GM18511 (cell line): ENCODE data around the gene IL1RAPL2.
"Not testable (repeated sequence)": the region's sequence is repeated elsewhere in the genome, so short reads cannot be mapped to it uniquely, and the experiment has no call there.

Experiments
- ATAC-seq: cut with Tn5 transposase; IDR thresholded peaks from one replicate; pipeline ENCODE4 v1.9.1; 2021; ENCODE audit warnings: mild to moderate bottlenecking, moderate library complexity; ENCODE audit not compliant: unreplicated experiment

Gene IL1RAPL2

DNA sequence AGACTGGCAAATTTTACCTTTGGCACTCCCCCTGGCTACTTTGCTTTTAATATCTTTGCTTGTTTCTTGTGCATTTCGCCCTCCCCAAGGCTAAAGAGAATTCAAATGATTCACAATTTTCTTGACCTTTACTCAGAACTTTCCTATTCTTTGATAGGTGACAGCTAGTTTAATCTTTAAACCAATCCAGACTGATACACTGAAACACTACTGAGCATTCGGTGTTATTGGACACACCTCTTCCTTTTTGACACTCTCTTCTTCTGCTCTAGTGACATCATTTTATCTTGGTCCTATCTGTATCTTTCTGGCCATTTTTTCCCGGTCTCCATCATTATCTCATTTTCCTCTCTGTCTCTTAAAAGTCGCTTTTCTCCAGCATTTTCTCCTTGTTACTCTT is 103.1 kb downstream of the IL1RAPL2 start:
- ATAC-seq, result no peak

DNA sequence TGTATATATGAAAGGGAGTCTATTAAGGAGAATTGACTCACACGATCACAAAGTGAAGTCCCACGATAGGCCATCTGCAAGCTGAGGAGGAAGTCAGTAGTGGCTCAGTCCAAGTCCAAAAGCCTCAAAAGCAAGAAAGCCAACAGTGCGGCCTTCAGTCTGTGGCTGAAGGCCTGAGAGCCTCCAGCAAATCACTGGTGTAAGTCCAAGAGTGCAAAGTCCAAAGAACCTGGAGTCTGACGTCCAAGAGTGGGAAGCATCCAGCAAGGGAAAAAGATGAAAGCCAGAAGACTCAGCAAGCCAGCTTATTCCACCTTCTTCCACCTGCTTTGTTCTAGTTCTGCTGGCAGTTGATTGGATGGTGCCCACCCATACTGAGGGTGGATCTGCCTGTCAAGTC is 104.1 kb downstream of the IL1RAPL2 start:
- no peak for ATAC-seq

DNA sequence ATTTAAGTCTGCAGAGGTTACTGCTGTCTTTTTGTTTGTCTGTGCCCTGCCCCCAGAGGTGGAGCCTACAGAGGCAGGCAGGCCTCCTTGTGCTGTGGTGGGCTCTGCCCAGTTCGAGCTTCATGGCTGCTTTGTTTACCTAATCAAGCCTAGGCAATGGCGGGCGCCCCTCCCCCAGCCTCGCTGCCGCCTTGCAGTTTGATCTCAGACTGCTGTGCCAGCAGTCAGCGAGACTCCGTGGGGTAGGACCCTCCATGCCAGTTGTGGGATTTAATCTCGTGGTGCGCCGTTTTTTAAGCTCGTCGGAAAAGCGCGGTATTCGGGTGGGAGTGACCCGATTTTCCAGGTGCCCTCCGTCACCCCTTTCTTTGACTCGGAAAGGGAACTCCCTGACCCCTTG is 111.5 kb downstream of the IL1RAPL2 start:
- not testable (repeated sequence) for ATAC-seq

DNA sequence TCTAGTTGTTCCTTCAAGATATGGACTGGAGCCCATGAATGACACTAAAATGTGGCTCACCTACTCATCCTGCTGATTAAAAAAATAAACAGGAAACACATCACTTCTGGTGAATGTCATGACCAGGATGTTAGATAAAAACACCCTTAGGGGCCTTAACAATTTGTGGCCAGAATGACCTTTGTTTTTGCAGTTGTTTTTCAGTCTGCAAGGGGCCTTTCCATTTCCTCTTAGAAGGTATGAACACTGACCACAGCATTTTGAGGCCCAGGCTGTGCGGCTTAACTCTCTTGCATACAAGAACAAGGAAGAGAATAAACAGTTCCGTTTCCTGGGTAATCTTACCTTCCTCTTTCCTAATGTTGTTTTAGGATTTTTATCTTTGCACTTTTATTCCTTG is 113.2 kb downstream of the IL1RAPL2 start:
- ATAC-seq, result no peak

DNA sequence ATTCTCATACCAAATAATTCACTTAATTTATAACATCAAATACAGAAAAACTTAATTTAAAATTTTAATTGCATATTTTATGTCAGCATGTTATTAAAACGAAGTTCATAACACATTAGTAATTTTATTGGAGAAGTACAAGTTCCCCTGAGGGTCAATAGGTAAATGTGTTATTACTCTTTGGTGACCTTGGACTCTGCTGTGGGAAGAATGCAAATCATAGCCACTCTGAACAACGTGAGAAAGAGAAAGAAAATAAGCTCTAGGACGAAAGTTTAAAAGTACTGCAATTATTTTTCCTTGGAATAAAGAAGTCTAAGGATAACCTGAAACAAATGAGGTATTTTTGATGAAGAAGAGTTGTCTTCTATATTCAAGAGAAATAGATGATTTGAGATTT is 115.2 kb downstream of the IL1RAPL2 start:
- ATAC-seq, result no peak

DNA sequence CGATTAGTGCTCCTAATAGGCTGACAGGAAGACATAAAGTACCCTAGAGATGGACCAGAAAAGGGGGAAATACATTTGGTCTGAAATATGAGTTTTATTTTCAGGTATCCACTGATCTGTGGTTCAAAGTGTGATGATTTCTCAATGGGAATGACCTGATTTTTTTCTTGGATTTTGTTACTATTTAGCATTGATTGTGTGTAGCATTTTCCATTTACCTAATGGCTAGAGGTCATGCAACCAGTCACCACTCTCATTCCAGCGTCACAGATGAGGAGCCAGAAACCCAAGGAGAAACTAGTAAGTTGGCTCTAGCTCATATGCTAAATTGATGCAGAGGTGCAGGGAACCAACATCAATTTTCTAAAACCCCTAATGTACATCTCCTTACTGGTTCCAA is 118.1 kb downstream of the IL1RAPL2 start:
- no peak for ATAC-seq

DNA sequence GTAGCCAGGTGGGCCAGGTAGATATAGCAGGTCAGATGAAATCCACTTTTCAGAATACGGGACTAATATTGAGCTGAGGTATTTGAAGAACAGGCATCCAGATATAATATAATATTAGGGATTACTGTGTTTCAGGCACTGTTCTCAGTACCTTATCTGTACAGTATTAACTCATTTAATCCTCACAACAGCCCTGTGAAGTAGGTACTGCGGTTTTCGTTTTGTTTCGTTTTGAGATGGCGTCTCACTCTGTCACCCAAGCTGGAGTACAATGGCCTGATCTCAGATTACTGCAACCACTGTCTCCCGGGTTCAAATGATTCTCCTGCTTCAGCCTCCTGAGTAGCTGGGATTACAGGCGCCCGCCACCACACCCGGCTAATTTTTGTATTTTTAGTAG is 129.6 kb downstream of the IL1RAPL2 start:
- peak; percentile 55 for ATAC-seq

DNA sequence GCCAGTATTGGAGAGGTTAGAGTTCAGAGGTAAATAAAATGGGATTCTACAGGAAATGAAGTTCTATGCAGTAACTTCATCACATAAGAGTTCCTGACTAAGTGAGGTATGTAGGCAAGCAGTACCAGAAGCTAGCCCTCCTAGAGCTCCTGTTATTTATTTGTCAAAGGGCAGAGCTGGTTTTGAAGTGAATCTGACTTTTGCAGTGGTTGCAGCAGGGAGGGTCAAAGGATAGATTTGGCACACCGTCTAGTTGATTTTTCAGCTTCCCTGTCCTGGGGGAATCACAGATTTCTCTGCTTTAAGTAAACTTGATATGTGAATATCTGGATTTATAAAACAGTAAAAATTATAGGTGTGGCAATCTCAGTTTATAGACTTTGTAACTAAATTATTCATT is 130.7 kb downstream of the IL1RAPL2 start:
- no peak for ATAC-seq

DNA sequence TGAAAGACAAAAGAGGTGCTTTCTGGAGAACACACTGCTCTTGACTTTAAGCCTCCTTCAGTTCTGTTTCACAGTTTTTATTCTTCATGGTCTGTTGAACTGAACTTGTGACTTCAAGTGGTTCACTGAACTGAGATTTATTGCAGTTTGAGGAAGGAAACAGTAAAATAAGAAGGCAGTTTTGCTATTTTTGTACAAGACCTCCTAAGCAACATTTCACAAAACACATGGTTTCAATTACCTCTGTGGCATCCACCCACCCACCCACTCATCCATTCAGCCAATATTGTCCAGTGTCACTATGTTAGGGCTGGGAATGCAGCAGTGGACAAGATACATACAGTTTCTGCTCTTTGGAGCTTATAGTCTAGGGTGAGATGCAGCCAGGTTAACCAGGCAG is 131.3 kb downstream of the IL1RAPL2 start:
- peak; percentile 63 for ATAC-seq

DNA sequence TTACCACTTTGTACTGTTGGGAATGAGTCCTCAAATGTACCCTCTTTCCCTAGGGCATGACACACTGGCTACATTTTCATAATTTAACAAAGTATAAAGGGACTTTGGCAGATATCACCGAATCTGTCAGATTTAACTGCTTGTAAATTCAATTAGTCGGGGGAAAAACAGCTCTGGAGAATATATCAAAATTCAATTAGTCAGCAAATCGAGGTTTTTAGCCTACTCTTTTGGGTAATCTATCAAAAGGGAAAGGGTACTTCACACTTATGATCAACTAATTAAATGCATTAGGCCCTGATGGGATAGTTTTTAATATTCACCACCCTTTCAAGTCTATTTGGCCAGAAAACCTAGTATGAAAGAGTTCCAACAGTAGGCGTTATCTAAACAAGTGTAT is 141.0 kb downstream of the IL1RAPL2 start:
- no peak for ATAC-seq

DNA sequence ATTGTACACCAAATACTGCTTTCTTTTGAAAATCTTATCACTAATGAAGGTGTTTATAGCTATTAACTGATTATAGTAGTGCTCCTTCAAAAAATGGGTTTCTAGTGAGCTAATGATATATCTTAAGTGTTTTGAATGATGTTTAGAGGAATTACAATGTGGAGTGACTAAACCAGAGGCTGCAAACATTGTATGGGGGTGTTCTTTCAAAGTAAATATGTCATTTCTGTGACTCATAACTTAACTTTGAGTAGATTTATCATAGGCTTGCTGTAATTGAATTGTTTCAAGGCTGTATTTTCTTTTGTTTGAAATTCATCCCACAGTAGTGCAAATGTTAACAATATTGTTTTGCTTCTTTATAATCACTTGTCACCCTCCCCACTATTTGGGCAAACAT is 141.6 kb downstream of the IL1RAPL2 start:
- ATAC-seq, result no peak

DNA sequence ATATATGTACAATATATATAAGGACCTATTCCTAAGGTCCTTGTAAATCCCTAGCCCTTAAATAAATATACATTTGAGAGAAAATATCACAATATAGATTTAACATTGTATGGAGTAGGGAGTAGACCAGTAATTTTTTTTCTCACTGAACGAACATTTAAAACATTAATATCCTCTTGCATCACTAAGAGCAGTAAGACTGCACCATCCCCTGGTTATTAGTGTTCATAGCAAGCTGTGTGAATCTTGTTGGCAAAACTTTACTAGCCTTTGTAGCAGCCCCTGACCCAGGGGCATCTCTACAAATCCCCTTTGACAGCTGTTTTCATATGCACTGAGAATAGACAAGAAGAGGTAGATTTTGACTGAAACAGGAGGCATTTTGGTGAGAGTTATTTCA is 146.5 kb downstream of the IL1RAPL2 start:
- no peak for ATAC-seq

DNA sequence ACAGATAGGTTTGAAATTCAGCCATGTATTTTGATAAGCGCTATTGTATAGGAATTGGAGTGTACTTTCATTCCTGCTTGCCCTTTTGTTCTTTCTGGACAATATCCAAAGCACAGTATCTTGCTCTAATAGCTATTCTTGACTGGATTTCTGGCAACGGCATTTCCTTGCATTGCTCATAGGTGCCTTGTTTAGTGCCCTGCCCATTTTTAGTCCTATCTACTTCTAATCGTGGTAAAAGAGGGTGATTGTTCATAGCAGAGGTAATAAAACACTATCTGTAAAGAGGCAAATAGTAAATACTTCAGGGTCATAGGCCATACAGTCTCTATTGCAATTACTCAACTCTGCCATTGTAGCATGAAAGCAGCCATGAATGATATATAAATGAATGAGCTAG is 155.9 kb downstream of the IL1RAPL2 start:
- no peak for ATAC-seq

DNA sequence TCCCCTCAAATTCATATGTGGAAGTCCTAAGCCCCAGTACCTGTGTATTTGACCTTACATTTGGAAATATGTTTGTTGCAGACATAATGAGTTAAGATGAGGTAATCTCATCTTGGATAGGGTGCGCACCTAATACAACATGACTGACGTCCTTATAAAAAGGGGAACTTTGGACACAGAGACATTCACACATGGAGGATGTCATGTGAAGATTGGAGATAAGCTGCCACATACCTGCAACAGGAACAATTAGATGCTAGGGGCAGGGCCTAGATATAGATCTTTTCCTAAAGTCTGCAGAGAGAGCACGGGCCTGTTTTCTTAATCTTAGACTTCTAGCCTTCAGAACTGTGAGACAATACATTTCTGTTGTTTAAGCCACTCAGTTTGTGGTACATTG is 162.5 kb downstream of the IL1RAPL2 start:
- ATAC-seq, result no peak

DNA sequence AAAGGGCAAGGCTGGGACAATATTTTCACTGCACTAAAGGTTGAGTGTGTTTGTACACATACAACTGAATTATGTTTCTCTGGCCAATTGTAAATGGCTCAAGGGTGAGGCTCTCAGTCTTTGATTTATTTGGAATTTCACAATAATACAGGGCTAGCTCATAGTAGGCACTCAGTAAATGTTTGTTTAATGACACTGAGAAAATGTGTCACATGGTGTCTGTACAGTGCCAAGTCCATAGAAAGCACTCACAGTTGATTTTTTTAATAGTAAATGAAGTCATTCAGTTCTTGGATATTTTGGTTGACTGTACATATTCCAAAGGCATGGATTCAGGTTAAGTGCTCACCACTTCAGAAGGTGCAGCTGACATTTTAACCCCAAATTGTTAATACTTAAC is 176.4 kb downstream of the IL1RAPL2 start:
- ATAC-seq, result no peak

DNA sequence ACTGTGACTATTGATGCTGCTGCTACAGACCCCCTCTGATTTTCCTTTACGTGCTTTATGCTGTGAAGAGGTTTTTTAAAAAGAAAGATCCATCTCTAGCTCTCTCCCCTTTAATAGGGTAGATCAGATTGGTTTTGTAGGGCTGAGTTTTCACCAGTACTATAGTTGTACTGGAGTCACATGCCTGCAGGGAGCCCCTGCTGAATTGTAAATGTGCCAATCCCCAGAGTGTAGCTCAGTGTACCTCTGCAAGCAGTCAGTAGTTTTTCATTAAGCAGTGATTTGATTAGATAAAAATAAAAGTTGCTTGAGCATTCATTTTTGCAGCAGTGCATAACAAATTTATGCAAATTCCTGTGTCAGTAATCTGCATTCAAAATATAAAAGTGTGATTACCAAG is 179.2 kb downstream of the IL1RAPL2 start:
- ATAC-seq, result no peak

DNA sequence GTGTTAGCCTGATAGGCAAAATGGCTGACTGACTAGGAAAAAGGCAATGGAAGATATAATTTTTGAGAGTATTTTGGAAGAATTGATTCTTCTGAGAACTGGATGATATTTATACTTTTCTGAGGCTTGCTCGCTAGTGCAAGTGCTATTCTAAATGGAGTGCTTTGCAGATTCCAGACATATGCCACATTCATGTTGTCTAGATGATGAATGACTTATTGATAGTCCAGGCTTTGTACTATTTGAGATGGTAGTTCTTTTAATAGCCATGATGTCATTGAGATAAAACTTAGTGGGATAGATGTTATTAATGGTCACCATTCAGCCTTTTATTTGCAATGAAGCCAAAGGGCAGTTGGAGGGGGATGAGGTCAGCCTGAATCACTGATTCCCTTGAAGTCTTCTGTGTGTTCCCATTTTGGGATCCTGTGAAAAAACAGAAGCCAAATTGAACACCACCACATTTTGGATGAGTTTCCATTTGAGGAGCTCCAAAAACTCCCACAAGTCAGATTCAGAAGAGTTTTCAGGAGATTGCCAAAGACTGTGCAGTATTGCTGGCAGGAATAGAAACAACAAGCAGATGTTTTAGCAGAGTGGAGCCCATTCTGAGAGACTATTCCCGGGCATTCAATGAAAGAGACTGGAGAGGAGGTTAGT is 184.1 kb downstream of the IL1RAPL2 start:
- no peak for ATAC-seq

DNA sequence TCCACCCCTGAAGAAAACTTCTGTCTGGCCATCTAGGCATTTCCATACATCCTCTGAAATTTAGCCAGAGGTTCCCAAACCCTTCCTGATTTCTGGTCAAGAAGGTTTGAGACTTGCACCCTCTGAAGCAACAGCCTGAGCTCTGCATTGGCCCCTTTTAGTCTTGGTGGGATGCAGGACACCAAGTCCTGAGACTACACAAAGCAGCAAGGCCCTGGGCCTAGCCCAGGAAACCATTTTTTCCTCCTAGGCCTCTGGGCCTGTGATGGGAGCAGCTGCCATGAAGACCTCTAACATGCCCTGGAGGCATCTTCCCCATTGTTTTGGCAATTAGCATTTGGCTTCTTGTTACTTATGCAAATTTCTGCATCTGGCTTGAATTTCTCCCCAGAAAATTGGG is 196.6 kb downstream of the IL1RAPL2 start:
- ATAC-seq, result no peak

DNA sequence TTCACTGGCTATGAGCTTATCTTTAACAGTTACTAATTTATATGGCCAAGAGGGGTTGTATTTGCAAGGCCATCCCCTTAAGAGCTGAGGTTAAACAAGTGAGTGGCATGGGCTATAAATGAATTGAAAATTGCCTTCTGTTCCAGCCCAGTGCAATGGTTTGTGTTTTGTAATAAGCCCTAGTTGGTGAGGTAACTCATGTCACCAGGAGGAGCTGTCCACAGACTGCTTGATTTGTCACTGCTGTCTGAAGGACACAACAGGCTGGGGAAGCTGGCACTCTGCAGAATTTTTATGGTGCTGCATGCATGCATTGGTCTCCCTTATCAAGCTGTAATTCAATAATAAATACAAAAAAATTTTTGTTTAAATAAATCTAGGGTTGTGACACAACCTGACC is 223.8 kb downstream of the IL1RAPL2 start:
- ATAC-seq, result no peak

DNA sequence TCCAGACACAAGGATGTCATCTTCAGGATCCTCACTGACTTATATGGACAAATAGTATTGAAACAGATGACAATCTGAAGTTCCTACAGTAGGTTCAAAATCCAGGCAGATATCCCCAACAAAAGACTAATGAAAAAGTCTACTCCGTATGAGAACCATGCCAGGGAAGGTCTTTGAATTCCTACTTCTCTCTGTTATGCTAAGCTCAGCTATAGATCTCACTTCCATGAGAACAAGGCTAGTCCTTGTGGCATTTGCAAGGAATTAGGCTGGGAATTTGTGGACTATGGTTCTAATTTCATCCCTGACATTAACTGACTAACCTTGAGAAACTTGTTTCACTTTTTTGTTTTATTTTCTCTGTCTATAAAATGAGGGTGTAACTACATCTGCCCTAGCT is 229.8 kb downstream of the IL1RAPL2 start:
- ATAC-seq, result no peak

DNA sequence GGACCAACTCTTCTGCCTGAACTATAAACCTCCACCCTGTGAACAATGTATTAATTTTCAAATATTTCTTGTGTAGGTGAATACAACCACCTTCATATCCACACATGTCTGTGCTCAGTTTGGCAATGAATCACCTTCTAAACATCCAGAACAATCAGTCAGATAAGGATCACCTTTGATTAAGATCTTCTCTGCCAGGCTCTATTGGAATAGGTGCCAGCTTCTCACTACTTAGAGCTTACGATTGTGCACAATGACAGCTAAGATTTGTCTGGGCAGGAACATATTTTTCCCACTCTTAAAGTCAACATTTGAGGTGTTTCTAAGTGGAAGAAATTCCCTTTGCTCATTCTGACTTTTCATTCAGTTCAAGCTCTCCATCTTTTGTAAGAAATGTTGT is 237.2 kb downstream of the IL1RAPL2 start:
- no peak for ATAC-seq

DNA sequence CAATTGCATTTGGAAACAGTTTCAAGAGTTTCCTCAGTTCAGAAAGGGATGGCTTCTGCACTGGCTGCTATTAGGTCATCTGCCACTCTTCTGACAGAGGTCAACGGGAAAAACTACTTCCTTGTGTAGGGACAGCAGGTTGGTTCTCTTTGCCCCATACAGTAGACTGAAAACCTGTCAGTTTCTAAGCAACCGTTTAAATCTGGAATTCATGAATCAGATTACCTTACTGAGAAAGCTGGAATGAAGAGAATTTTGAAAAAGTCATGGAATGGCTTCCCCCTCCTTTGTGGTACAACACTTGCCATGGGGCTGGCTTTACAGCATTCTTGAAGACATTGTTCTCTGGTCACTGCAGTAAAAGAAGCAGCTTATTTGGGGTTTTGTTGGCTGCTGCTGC is 240.3 kb downstream of the IL1RAPL2 start:
- ATAC-seq, result no peak

DNA sequence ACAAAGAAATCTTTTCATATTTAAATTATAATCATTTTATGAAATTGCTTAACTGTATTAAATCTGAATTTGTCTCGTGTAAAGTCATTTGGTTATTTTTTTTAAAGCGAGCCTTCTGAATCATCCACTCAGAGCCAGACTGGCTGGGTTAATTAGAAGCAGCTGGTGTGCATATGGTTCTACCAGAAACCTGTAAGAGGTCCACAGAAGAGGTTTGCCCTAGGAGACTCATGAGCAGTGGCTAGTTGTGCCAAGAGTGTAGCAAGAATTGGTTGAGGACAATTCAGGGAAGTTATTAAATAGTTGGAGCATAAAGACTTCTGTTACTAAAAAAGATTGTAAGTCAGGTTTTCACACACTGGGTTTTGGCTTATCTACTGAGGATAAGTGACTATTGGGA is 267.4 kb downstream of the IL1RAPL2 start:
- no peak for ATAC-seq

DNA sequence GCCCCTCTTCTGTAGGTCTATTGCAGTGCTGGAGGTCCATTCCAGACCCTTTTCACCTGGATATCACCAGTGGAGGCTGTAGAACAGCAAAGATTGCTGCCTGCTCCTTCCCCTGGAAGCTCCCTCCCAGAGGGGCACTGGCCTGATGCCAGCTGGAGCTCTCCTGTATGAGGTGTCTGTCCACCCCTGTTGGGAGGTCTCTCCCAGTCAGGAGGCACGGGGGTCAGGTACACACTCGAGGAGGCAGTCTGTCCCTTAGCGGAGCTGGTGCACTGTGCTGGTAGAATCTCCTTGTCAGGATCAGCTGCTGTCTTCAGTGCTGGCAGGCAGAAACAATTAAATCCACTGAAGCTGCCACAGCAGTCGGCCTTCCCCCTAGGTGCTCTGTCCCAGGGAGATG is 276.6 kb downstream of the IL1RAPL2 start:
- no peak for ATAC-seq
